Erythroblast (primary cell): ENCODE data around the gene ARID1B.

Experiments used
- DNase-seq, 2 experiments: peaks; one replicate each; lab custom pipeline; 2025; lab: John Stamatoyannopoulos, UW
- GATA1 ChIP-seq: IDR thresholded peaks from 2 replicates; pipeline ENCODE4 v1.6.1; 2011; ENCODE audit warnings: low read depth, mild to moderate bottlenecking, control low read depth, low read length, moderate library complexity
- POLR2A ChIP-seq: IDR thresholded peaks from 2 replicates; pipeline ENCODE4 v1.6.1; 2011; ENCODE audit warnings: mild to moderate bottlenecking, low read length

The ARID1B gene

GRCh38 chr6:157124485-157125254 is 347.5 kb downstream of the ARID1B start:
- no peak for DNase-seq
- TF ChIP-seq GATA1 (no peak), POLR2A (no peak)

- TF ChIP-seq POLR2A (no peak), GATA1 (no peak)
These were observed 348.4 kb downstream of the ARID1B start for GRCh38 chr6:157125531-157125930.

GRCh38 chr6:157126183-157127098 is 349.3 kb downstream of the ARID1B start:
- TF ChIP-seq POLR2A: no peak
- TF ChIP-seq GATA1: no peak
- no peak for DNase-seq

More at GRCh38 chr6:157125531-157125930, 348.4 kb downstream of the ARID1B start:
- no peak for DNase-seq

- no peak for TF ChIP-seq GATA1
- no peak for TF ChIP-seq POLR2A
These were observed 351.1 kb downstream of the ARID1B start for GRCh38 chr6:157128235-157128775.

GRCh38 chr6:157131250-157131649 is 354.1 kb downstream of the ARID1B start:
- DNase-seq: no peak
- TF ChIP-seq GATA1: no peak
- TF ChIP-seq POLR2A: no peak

More at GRCh38 chr6:157128235-157128775, 351.1 kb downstream of the ARID1B start:
- no peak for DNase-seq

GRCh38 chr6:157133856-157134255 is 356.7 kb downstream of the ARID1B start:
- DNase-seq: no peak
- TF ChIP-seq POLR2A: no peak
- no peak for TF ChIP-seq GATA1

- TF ChIP-seq POLR2A (no peak), GATA1 (no peak)
- peak in 1 of 2 experiments; percentile 26 for DNase-seq
These were observed 357.3 kb downstream of the ARID1B start for GRCh38 chr6:157134402-157135047.

- DNase-seq: no peak
- TF ChIP-seq POLR2A (no peak), GATA1 (no peak)
These were observed 358.5 kb downstream of the ARID1B start for GRCh38 chr6:157135691-157136090.

GRCh38 chr6:157137501-157137900 is 360.3 kb downstream of the ARID1B start:
- DNase-seq: no peak
- no peak for TF ChIP-seq POLR2A
- TF ChIP-seq GATA1: no peak

- no peak for DNase-seq
- no peak for TF ChIP-seq POLR2A
- no peak for TF ChIP-seq GATA1
These were observed 362.0 kb downstream of the ARID1B start for GRCh38 chr6:157139054-157139708.

- DNase-seq: no peak
- TF ChIP-seq POLR2A (no peak), GATA1 (no peak)
These were observed 366.2 kb downstream of the ARID1B start for GRCh38 chr6:157143171-157143889.
